SU-DHL-6 (cell line): ENCODE data around the gene MRPL55.

Experiments
- CTCF ChIP-seq: fragments of 200-600 bp; sonication (generic); IDR thresholded peaks from one replicate; pipeline ENCODE4 v1.5.1; 2017; ENCODE audit warnings: antibody characterized with exemption, mild to moderate bottlenecking, low read length, moderate library complexity; ENCODE audit not compliant: insufficient read depth, poor library complexity, severe bottlenecking
- EZH2phosphoT487 ChIP-seq: fragments of 200-600 bp; sonication (generic), shearing (Covaris generic); conservative IDR thresholded peaks from 2 replicates; pipeline ENCODE4 v1.6.1; 2018; ENCODE audit warnings: mild to moderate bottlenecking, antibody characterized with exemption, low read length, moderate library complexity, mixed read lengths

GRCh38 chr1:228142701-228143136, 33.6 kb upstream of the MRPL55 start:
- no peak for TF ChIP-seq EZH2phosphoT487
- no peak for TF ChIP-seq CTCF
